GM10266 (cell line): ENCODE data around the gene TUBA4B.
"Not testable (repeated sequence)": the region's sequence is repeated elsewhere in the genome, so short reads cannot be mapped to it uniquely, and the experiment has no call there.

Source experiments
- DNase-seq: peaks from one replicate; pipeline ENCODE4 v3.0.0; 2012; ENCODE audit errors: extremely low spot score
- TF ChIP-seq, protein P1 (sequence below): IDR thresholded peaks from 2 replicates; pipeline ENCODE4 v1.5.1; 2012; ENCODE audit warnings: mild to moderate bottlenecking, low read depth; ENCODE audit not compliant: control insufficient read depth, insufficient read depth; ENCODE audit errors: missing control alignments

The TUBA4B gene

DNA sequence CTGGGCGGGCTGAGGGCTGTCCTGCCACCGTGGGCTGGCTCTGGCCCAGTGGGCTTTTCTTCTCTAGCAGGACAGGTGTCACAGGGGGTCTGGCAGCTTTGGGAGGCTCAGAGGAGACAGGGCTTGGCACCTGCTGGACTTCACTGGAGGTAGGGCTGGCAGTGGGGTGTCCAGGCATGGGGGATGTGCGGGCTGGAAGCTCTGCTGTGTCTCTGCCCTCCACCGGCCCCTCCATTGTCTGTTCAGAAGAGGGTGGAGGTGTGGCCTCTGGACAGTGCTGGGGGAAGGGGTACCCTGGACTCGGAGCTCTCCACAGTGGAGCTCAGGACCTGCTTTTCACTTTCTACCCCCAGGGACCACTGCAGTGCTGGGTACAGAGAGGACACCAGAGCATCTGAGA is 47.0 kb downstream of the TUBA4B start:
- no peak for DNase-seq
- TF ChIP-seq, protein P1, sequence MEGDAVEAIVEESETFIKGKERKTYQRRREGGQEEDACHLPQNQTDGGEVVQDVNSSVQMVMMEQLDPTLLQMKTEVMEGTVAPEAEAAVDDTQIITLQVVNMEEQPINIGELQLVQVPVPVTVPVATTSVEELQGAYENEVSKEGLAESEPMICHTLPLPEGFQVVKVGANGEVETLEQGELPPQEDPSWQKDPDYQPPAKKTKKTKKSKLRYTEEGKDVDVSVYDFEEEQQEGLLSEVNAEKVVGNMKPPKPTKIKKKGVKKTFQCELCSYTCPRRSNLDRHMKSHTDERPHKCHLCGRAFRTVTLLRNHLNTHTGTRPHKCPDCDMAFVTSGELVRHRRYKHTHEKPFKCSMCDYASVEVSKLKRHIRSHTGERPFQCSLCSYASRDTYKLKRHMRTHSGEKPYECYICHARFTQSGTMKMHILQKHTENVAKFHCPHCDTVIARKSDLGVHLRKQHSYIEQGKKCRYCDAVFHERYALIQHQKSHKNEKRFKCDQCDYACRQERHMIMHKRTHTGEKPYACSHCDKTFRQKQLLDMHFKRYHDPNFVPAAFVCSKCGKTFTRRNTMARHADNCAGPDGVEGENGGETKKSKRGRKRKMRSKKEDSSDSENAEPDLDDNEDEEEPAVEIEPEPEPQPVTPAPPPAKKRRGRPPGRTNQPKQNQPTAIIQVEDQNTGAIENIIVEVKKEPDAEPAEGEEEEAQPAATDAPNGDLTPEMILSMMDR = no peak

DNA sequence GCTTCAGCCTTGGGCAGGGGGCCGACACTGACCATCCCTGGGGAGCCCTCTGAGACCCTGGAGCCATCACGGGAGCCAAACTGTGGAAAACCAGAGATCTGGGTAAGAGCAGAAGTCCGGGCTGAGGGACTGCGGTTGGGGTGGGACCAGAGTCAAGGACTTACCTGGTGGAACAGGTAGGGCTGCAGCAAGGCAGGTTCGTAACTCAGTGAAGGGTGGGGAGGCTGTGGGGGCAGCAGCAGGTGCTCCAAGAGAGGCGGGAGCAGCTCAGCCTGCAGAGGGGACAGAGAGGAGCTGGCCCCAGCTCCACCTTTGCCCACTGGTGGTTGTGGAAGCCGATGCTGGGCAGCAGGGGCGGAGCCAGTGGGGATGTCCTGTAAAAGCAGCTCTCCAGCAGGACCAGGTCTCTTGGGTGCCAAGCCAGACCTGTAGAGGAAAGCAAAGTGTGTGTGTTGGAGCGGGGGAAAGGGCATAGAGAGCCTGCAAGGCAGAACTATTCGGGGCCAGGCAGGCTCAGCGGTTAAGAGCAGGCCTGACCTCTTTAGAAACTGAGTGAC is 49.4 kb downstream of the TUBA4B start:
- DNase-seq = no peak
- TF ChIP-seq, protein P1 = no peak

DNA sequence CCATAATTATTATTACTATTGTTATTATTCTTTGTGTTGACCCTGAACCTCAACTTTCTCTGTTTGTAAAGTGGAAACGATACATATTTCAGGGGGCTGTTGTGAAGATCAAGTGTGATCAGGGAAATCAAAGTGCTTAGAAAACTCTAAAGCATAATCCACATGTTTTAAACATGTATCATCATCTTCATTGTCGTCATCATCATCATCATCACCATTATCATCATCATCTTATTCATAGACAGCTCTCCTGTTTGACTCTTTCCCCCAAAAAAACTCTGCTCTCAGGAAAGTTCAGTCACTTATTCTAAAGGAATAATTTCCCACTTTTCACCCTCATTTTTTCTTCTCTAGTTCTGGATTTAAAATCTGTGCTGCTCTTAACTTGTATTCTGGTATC is 51.2 kb downstream of the TUBA4B start:
- DNase-seq = no peak
- TF ChIP-seq, protein P1 = no peak

DNA sequence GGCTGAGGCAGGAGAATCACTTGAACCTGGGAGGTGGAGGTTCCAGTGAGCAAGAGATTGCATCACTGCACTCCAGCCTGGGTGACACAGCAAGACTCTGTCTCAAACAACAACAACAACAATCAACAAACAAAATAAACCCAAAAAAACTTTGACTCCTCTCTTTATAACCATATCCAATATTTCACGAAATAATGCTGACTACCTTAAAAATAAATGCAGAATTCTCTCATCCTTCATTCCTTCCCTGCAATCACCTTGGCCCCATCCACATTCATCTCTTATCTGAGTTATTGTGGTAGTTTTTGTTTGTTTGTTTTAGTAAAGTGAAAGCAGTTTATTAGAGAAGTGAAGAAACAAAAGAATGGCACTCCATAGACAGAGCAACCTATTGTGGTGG is 53.0 kb downstream of the TUBA4B start:
- TF ChIP-seq, protein P1 = no peak
- no peak for DNase-seq

DNA sequence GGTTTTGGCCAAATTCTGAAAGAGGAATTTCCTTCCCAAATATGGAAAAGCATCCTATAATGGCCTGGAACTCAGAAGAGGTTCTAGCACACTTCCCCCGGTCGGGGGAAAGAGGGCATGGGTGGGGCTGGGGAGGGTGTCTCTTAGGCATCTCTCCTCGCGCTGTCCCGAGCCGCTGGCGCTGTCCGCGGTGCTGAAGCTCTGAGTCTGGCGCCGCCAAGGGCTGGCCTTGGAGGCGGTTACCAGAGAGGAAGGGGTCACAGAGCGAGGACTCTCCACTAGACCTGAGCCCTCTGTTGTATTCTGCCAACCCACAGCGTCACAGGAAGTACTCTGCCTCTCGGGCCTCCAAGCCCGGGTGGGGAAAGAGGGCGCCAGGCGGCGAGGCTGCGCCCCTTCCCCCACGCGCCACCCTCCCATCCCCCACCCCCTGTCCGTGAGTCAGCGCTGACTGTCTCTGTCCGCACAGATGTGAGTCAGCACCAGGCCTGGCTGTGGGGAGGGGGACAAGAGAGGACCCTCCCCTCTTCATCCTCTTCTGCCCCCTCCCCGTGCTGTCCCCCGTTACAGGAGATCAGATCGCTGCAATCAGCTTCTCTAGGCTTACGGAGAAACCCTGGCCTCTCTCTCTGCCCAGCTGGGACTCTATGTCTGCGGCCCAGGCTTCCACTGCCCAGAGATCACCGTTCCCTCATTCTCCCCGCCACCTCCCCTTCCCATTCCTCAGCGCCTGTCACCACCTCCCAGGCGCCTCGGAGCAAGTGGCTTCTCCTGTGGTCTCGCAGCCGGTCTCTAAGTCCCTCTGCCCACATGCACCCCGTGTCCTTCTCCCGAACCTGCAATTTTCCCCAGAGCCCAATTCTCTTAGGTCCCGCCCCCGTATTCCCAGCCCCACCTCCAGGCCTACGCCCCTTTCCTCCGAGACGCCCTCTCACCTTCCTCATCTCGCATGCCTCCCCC is 55.4 kb downstream of the TUBA4B start:
- peak; percentile 87 for DNase-seq
- TF ChIP-seq, protein P1 = no peak

DNA sequence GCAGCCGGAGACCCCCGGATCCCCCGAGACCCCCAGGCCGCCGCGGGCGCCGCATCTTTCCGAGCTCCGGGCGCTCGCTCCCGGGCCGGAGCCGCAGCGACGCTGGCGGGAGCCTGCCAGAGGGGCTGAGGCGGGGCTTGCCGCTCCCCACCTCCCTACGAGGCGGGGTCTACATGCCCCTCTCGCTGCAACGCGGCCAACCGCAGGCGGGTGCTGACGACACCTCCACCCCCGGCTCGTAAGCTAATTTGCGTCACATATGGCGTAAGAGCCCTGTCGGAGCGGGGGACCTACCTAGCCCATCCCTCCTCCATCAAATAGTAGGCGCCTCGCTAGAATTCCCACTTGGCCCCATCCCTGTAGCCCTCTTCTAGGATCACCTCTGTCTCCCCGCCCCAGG is 56.2 kb downstream of the TUBA4B start, which contains the start of gene PTPRN:
Gene PTPRN, minus strand, starts transcription at position 124 of the 400 bp plus-strand sequence. Its CDS starts 69 bp downstream, at position 55.
- TF ChIP-seq, protein P1 = no peak
- DNase-seq = no peak

DNA sequence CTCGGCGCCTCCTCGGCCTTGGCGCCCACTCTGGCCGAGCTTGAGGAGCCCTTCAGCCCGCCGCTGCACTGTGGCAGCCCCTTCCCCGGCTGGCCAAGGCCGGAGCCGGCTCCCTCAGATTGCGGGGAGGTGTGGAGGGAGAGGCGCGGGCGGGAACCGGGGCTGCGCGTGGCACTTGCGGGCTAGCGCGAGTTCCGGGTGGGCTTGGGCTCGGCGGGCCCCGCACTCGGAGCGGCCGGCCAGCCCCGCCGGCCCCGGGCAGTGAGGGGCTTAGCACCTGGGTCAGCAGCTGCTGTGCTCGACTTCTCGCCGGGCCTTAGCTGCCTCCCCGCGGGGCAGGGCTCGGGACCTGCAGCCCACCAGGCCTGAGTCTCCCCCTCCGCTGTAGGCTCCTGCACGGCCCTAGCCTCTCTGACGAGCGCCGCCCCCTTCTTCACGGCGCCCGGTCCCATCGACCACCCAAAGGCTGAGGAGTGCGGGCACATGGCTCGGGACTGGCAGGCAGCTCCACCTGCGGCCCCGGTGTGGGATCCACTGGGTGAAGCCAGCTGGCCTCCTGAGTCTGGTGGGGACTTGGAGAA is 59.7 kb downstream of the TUBA4B start:
- not testable (repeated sequence) for DNase-seq
